ENCODE results near the gene SERPINB2.

The SERPINB2 gene

DNA sequence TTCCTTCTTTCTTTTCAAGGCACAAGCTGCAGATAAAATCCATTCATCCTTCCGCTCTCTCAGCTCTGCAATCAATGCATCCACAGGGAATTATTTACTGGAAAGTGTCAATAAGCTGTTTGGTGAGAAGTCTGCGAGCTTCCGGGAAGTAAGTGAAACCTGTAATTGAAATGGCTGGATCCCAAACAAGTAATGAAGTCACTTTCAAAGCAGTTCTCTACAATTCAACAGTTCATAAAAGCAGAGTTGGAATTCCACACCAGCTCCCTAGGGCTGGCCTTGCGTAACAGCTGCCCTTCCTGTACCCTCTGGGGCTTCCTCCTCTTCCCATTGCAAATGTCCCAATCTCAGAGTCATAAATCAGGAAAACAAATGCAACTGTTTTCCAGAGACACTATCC is 9.6 kb downstream of the SERPINB2 start:
- TF ChIP-seq, protein P1, sequence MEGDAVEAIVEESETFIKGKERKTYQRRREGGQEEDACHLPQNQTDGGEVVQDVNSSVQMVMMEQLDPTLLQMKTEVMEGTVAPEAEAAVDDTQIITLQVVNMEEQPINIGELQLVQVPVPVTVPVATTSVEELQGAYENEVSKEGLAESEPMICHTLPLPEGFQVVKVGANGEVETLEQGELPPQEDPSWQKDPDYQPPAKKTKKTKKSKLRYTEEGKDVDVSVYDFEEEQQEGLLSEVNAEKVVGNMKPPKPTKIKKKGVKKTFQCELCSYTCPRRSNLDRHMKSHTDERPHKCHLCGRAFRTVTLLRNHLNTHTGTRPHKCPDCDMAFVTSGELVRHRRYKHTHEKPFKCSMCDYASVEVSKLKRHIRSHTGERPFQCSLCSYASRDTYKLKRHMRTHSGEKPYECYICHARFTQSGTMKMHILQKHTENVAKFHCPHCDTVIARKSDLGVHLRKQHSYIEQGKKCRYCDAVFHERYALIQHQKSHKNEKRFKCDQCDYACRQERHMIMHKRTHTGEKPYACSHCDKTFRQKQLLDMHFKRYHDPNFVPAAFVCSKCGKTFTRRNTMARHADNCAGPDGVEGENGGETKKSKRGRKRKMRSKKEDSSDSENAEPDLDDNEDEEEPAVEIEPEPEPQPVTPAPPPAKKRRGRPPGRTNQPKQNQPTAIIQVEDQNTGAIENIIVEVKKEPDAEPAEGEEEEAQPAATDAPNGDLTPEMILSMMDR (IDR thresholded peaks at IDR 0.05; ENCODE audit: extremely low read depth, missing control alignments) = no peak
- no peak for DNase-seq (ENCODE audit: low spot score)

DNA sequence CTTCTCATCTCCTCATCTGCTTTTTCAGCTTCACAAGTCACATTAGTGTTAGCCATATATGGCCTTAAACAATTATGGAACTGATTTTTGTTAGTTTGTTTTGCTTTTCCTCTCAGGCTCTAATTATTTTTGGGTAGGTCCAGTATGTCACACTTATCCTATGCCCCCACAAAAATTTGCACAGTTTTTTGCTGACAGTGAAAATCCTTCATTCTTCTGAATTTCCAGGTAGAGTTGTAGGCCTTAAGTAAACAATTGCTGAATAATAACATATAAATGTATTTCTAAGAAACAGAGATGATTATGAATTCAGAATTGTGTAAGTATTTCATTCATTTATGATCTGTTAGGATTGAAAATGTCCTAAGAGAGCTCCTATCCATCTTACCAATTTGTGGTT is 11.7 kb downstream of the SERPINB2 start:
- no peak for DNase-seq (ENCODE audit: low spot score)
- TF ChIP-seq, protein P1 (IDR thresholded peaks at IDR 0.05; ENCODE audit: extremely low read depth, missing control alignments) = no peak

DNA sequence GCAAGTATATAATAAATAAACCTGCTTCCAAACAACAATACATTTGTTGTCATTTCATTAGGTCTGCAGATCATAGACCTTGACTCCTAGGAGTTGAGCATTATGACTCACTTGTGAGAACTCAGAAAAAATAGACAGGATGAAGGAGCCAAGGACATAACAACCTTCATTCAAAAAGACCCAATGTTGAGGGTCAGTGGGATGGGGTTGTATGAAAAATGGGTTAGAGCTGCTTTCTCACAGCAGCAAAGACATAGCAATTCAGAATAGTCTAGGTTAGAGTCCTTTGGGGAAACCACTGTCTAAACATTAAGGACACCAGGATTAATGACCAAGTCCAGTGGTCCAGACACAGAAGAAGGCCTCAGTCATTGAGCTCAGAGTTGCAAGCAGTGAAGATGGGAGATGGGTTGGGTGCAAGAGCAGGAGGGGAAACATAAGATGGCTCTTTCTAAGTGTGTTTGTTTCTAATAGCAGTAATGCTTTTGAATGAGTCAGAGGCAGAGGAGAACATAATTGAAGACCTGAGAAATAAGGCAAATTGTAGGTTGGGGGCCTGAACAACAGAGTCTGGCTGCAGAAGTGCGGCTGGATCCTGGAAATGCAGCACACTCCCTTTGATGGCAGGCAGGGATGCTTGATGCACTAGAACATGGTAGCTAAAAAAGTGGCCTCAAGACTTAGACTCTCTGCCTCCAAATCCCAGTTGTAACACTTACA is 16.5 kb downstream of the SERPINB2 start:
- TF ChIP-seq, protein P1 (IDR thresholded peaks at IDR 0.05; ENCODE audit: extremely low read depth, missing control alignments) = no peak
- no peak for DNase-seq (ENCODE audit: low spot score)

DNA sequence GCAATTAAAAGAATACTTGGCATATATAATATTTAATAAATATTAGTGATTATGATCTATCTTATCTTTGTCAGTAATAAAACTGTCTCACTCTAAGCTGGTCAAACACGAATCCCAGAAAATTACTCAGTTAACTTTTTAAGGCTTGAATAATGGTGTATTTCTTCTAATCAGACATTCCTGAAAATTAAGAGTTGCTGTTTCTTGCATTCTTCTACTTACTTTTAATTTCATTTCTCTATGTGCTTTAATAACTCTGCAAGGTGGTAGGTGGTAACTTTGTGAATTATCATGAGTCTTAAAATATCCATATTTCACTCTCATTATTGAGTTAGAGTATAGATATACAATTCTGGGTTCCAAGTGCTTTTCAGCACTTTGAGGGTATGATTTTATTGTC is 17.2 kb downstream of the SERPINB2 start:
- TF ChIP-seq, protein P1 (IDR thresholded peaks at IDR 0.05; ENCODE audit: extremely low read depth, missing control alignments) = no peak
- no peak for DNase-seq (ENCODE audit: low spot score)

DNA sequence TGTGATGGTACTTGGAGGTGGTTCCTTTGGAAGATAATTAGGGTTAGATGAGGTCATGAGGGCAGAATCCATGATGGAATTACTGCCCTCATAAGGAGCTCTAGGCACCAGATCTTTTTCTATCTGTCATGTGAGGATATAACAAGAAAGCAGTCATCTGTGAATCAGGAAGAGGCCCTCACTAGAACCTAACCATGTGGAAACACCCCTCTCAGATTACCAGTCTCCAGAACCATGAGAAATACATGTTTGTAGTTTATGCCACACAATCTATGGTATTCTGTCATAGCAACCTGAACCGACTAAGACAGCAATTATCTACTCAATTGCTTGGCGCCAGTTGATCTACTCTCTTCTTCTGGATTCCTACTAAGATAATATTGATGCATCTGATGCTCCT is 17.9 kb downstream of the SERPINB2 start:
- TF ChIP-seq, protein P1 (IDR thresholded peaks at IDR 0.05; ENCODE audit: extremely low read depth, missing control alignments) = no peak
- no peak for DNase-seq (ENCODE audit: low spot score)

DNA sequence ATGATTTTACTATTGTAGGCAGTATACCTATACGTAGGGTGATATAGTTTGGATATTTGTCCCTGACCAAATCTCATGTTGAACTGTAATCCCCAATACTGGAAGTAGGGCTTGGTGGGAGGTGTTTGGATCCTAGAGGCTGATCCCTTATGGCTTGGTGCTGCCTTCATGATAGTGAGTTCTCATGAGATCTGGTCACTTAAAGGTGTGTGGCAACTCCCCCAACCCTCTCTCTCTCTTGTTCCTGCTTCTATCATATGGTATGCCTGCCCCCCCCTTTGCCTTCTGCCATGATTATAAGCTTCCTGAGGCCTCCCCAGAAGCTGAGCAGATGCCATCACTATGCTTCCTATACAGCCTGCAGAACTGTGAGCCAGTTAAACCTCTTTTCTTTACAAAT is 18.6 kb downstream of the SERPINB2 start:
- TF ChIP-seq, protein P1 (IDR thresholded peaks at IDR 0.05; ENCODE audit: extremely low read depth, missing control alignments) = no peak
- no peak for DNase-seq (ENCODE audit: low spot score)

DNA sequence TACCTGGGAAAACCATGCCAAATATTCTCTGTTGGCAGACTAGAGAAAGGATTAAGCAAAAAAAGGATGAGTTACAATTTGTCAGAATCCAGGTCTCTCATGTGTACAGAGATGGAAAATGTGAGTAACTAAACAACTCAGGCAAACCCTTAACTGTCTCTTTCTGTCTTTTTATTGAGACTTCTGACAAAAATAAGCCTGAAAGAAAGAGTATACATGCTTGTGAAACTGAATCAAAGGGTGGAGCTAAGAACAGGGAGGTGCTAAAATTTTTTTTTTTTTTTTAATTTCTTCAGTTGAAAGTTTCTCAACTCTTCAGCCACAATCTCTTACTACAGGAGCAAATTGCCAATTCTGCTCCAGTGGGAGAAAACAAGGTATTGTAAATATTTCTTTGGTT is 20.2 kb downstream of the SERPINB2 start, which contains the start of gene SERPINB10:
TSS of gene SERPINB10 (plus strand) at position 295 of the 400 bp plus-strand sequence. CDS start 7,553 bp downstream, outside the sequence.
- DNase-seq (ENCODE audit: low spot score) = peak; percentile 55
- TF ChIP-seq, protein P1 (IDR thresholded peaks at IDR 0.05; ENCODE audit: extremely low read depth, missing control alignments) = no peak
